Right hindlimb (tissue), 1 donor: ENCODE measurements around the gene PARD3B.

ENCODE experiments used
- DNase-seq: peaks from one replicate; pipeline ENCODE4 v3.0.0-alpha.2; 2018

The PARD3B gene

DNA sequence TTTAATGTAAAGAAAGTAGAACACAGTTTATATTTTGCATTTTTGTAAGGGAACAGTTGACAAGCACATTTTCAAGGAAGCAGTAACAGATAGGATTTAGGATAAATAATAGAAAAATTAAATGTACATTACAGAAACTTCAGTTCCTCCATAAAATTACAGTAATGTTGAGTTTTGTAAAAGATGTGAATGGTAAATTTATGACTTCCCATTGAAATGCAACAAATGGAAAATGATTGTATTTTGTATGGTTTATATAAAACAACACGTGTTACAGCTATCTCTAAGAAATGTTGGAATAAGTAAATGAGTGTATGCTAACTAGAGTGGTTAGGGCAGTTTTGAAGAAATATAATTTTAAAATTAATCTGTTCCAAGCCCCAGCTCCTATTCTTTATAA is 227.3 kb downstream of the PARD3B start:
- DNase-seq: no peak

GRCh38 chr2:204775766-204776165 is 230.5 kb downstream of the PARD3B start:
- no peak for DNase-seq

DNA sequence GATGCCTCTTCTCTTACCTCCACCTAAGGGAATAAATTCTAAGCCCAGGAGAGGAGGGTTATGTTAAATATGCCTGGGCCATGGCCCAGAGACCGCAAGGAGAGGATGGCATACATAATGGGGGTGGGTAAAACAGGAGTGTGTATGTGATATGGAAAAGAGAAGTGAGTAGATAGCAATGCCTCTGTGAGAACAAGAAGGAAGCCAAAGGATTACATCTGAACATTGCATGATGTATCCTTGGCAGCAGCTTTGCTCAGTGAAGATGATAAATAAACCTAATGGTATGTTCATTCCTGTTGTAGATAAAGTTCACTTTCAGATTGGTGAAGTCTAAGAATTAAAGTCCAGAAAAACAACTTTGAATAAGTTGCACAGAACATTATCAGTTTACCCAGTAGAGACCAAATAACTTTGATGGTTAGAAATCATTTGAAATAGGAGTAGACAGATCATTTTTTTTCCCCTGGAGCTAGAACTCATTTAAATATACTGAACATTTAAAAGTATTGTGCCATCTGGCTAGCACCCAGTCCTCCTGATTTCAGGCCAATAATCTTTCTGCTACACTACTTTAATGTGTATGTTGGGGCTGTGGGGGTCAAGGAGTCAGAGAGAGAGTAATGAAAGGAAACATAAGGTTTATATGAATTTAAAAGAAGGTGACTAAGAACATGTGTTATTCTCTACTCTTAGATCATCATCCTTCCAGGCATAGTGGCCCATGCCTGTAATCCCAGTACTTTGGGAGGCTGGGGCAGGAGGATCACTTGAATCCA is 231.7 kb downstream of the PARD3B start:
- DNase-seq: peak; percentile 25

DNA sequence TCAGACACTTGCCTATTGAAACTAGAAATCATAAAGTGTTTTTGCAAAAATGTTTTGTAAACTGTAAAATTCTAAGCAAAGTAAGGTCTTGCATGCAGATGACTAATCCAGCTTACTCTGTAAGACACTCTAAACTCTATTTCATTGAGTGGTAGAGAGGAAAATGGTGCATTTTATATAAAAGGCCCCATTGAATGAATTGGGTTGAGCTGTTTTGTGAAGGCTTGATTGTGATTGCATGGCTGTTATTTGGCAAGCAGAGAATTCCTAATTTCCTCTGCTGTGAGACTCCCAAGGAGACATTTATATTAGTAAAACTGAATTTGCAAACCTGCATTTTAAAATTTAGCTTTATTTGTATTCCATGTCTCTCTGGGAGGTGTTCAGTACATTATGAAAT is 234.5 kb downstream of the PARD3B start:
- no peak for DNase-seq

GRCh38 chr2:204781941-204782340 is 236.7 kb downstream of the PARD3B start:
- DNase-seq: no peak

DNA sequence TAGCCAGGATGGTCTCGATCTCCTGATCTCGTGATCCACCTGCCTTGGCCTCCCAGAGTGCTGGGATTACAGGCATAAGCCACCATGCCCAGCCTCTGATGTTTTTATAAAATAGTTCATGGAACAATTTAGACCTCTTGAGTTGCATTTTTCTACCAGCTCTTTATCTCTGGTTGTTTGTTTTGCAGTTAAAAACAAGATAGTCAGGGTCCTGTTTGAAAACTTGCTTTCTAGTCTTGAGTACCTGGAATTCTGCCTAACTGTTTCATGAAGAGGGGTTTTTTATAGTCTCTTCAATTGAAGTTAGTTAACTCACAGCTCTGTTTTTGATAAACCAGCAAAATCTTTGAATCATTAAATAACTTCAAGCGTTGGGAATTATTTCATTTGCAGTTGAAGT is 244.8 kb downstream of the PARD3B start:
- DNase-seq: no peak

DNA sequence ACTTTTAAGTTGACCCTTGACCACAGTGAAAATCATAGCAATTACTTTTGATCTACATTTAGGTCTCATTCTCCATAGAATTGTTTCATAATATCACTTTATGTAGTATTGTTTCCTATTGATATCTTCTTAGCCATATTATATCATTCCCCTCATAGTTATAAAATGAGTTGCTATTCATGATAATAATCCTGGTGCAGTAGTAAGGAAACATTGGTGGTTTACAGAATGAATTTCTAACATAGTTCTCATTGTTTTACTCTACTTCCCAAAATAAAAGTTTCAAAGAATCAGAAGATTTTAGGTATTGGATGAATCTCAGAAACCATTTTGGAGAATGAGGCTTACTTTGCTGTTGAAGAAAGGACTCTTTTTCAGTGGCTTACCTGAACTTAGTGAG is 246.0 kb downstream of the PARD3B start:
- DNase-seq: no peak

GRCh38 chr2:204794624-204795023 is 249.3 kb downstream of the PARD3B start:
- DNase-seq: no peak

GRCh38 chr2:204795156-204795555 is 249.9 kb downstream of the PARD3B start:
- DNase-seq: no peak

DNA sequence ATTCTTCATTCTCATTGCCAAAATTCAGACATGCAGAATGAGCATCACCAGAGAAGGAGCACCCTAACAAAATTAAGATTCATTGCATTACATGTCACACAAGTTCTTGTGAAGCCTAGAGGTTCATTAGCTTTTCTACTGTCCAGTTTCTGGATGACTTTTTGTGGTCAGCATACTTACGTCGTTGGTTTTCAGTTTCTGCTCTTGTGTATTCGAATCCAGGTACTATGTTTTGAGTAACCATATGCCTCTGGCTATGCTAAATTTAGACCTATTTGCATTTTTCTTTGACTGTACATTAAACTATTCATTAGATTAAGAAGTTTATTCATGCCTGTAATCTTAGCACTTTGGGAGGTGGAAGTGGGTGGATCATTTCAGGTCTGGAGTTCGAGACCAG is 251.3 kb downstream of the PARD3B start:
- no peak for DNase-seq

GRCh38 chr2:204799791-204800190 is 254.5 kb downstream of the PARD3B start:
- DNase-seq: no peak

GRCh38 chr2:204808494-204808893 is 263.2 kb downstream of the PARD3B start:
- no peak for DNase-seq

GRCh38 chr2:204824751-204825453 is 279.6 kb downstream of the PARD3B start:
- DNase-seq: no peak

- DNase-seq: no peak
Observed at GRCh38 chr2:204825681-204826080, 280.4 kb downstream of the PARD3B start.

GRCh38 chr2:204827701-204828590 is 282.7 kb downstream of the PARD3B start:
- no peak for DNase-seq

- no peak for DNase-seq
Observed at GRCh38 chr2:204834716-204835384, 289.6 kb downstream of the PARD3B start.

DNA sequence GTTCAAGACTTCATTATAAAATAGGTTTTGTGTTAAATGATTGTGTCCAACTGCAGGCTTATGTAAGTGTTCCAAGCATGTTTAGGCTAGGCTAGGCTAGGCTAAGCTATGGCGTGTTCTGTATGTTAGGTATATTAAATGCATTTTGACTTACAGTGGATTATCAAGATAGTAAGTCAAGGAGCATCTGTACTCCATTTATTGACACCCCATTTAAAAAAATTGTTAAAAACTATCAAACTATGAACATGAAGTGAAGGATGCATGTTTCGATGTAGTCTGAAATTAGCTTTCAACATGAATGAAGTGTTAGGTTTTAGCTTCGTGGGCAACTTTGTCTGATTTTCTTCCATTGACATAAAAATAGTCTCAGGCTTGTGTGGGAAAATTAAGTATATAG is 290.5 kb downstream of the PARD3B start:
- no peak for DNase-seq

DNA sequence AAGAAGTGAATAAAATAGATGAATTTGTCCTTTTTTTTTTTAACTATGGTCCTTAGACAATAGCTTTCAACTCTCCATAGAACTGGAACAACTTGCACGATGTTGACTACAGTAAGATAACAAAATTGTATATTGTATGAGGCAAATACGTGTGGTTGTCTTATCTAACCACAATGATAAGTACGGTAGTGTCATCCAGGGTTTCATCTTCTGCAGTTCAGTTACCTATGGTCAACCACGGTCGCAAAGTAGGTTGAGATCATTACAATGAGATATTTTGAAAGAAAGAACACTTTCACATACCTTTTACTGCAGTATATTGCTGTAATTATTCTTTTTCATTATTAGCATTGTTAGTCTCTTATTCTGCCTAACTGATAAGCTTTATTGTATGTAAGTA is 295.2 kb downstream of the PARD3B start:
- DNase-seq: no peak

DNA sequence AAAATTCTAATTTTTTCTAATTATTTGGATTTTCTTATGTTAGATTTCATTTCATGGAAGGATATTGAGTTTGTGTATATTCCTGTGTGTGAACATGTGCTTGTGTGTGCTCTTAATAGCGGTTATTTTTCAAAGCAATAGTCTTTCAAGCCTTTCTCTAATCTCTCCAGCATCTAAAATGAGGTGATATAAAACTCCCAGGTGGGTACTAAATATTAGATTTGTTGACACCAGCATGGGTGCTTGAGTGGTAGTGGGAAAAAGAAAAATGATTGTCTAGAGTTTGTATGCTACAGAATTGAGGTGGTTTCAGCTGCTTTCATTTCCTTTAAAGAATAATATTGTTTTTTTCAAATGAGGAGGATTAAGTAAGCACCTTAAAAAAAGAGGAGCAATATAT is 296.8 kb downstream of the PARD3B start:
- no peak for DNase-seq

GRCh38 chr2:204842661-204843485 is 297.6 kb downstream of the PARD3B start:
- peak; percentile 22 for DNase-seq

- no peak for DNase-seq
Observed at GRCh38 chr2:204846471-204846870, 301.2 kb downstream of the PARD3B start.

DNA sequence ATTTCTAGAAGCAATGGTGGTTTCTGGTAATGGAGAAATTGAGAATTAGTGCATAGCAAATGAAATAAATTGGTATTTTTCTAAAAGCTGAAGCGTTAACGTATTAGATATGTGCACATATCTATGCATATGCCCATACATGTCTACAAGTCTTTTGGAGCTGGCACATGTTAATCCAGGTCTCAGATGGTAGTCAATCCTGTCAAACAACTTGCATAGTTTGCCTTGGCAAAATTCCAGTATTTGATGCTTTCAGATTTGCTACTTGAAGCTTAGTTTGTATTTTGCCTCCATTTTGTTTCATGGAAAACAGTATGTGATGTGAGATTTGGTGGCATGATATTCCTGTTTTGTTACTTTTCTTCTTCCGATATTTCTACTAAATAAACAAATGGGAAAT is 304.6 kb downstream of the PARD3B start:
- no peak for DNase-seq
